Fibroblast of mammary gland (primary cell): ENCODE results near the gene EIPR1.

Experiments used
- DNase-seq: peaks from one replicate; pipeline ENCODE4 v3.0.0-alpha.2; 2010; ENCODE audit warnings: low read depth
- H3K4me3 ChIP-seq: 2 replicates; pipeline ENCODE4 v1.5.1; 2011; ENCODE audit warnings: low read depth, mild to moderate bottlenecking, low read length, moderate library complexity; ENCODE audit not compliant: control insufficient read depth
- CTCF ChIP-seq: conservative IDR thresholded peaks from 2 replicates; pipeline ENCODE4 v1.5.1; 2011; ENCODE audit warnings: low read depth, low read length, inconsistent platforms; ENCODE audit not compliant: control insufficient read depth, insufficient read depth

EIPR1 gene

GRCh38 chr2:3209258-3209657 is 168.4 kb downstream of the EIPR1 start:
- no peak for TF ChIP-seq CTCF
- no peak for DNase-seq
- H3K4me3 ChIP-seq, result no peak overlapping the region

GRCh38 chr2:3208591-3208990 is 169.0 kb downstream of the EIPR1 start:
- no peak for TF ChIP-seq CTCF
- no peak overlapping the region for H3K4me3 ChIP-seq
- DNase-seq, result no peak

- TF ChIP-seq CTCF, result no peak
- DNase-seq, result no peak
- no peak overlapping the region for H3K4me3 ChIP-seq
Measured at GRCh38 chr2:3208179-3208578, 169.4 kb downstream of the EIPR1 start.

- no peak for TF ChIP-seq CTCF
- H3K4me3 ChIP-seq, result no peak overlapping the region
- no peak for DNase-seq
Measured at GRCh38 chr2:3207091-3207491, 170.5 kb downstream of the EIPR1 start.

- H3K4me3 ChIP-seq, result no peak overlapping the region
- DNase-seq, result no peak
- TF ChIP-seq CTCF, result no peak
Measured at GRCh38 chr2:3205845-3206244, 171.8 kb downstream of the EIPR1 start.

GRCh38 chr2:3204031-3204821 is 173.4 kb downstream of the EIPR1 start:
- DNase-seq, result no peak
- TF ChIP-seq CTCF, result no peak
- no peak overlapping the region for H3K4me3 ChIP-seq

- DNase-seq, result no peak
- TF ChIP-seq CTCF, result no peak
- H3K4me3 ChIP-seq, result no peak overlapping the region
Measured at GRCh38 chr2:3203497-3204019, 174.1 kb downstream of the EIPR1 start.
